Measurements from ENCODE around the gene ARHGAP26.

ARHGAP26 gene

GRCh38 chr5:143177263-143177983 lies 407.2 kb downstream of the ARHGAP26 start:
- no peak for DNase-seq

GRCh38 chr5:143179126-143179740 lies 409.1 kb downstream of the ARHGAP26 start:
- no peak for DNase-seq

GRCh38 chr5:143180751-143181150 lies 410.6 kb downstream of the ARHGAP26 start:
- DNase-seq, result no peak

- no peak for DNase-seq
These were observed 411.0 kb downstream of the ARHGAP26 start for GRCh38 chr5:143181173-143181572.

GRCh38 chr5:143182106-143182505 lies 411.9 kb downstream of the ARHGAP26 start:
- DNase-seq, result no peak

GRCh38 chr5:143182901-143183820 lies 413.0 kb downstream of the ARHGAP26 start:
- peak; percentile 56 for DNase-seq

- DNase-seq, result no peak
These were observed 413.8 kb downstream of the ARHGAP26 start for GRCh38 chr5:143183989-143184388.

GRCh38 chr5:143186623-143187022 lies 416.4 kb downstream of the ARHGAP26 start:
- DNase-seq, result no peak

DNA sequence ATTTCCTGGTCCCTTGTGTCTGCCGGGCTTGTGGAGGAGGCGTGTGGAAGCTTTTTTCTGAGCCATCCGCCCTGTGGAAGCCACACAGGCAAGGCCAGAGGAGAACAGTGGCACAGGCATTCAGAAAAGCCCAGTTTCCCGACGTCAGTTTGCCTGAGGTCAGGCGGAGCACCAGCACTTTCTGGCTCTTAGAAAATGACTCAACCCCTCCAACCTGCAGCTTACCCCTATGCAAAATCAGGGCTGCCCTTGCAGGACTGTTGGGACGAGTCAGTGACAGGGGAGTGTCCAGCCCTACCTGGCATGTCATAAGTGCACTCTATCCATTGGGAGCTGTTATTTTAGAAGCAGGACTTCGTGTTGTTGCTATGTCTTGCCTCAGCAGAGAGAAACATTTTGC lies 417.3 kb downstream of the ARHGAP26 start:
- no peak for DNase-seq

- DNase-seq, result no peak
These were observed 417.9 kb downstream of the ARHGAP26 start for GRCh38 chr5:143188083-143188482.

DNA sequence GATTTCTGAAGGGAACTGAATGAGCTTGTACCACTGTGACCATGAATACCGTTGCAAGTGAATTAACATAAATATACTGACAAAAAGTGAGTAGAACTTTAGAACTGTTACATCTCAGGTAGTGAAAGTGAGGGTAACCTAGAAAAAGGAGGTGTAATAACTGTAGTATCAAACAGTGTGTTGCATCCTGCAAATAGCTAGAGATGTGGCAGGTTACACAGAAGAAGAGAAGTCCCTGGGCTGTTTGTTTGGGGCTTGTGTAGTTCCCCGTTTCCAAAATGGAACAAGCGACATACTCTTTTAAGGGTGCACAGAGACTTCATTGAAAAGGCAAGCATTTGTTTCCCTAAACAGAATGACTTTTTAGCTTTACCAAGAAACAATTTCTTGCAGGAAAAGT lies 418.5 kb downstream of the ARHGAP26 start:
- DNase-seq, result no peak

- DNase-seq, result no peak
These were observed 420.2 kb downstream of the ARHGAP26 start for GRCh38 chr5:143190260-143190810.

GRCh38 chr5:143191720-143192119 lies 421.5 kb downstream of the ARHGAP26 start:
- no peak for DNase-seq

GRCh38 chr5:143192191-143192900 lies 422.2 kb downstream of the ARHGAP26 start:
- DNase-seq, result no peak

- DNase-seq, result no peak
These were observed 424.0 kb downstream of the ARHGAP26 start for GRCh38 chr5:143194206-143194605.

- no peak for DNase-seq
These were observed 424.5 kb downstream of the ARHGAP26 start for GRCh38 chr5:143194713-143195112.

DNA sequence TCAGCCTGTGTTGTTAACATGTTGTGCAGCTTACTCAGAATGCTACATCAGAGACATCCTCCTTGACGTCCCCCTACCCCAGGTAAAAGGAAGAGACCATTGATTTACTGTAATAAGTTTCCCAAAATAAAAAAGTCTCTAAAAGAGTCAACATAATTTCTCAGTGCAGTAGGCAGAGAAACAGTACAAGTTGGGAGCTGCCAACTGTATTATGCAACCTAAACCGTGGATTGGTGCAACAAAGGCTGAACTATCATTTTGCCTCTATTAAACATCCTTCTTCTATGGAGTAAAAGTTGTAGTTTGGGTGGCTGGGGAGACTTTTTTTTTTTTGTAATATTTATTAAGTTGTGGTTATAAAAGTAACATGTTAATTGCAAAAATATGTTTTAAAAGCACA lies 425.3 kb downstream of the ARHGAP26 start:
- DNase-seq, result no peak

DNA sequence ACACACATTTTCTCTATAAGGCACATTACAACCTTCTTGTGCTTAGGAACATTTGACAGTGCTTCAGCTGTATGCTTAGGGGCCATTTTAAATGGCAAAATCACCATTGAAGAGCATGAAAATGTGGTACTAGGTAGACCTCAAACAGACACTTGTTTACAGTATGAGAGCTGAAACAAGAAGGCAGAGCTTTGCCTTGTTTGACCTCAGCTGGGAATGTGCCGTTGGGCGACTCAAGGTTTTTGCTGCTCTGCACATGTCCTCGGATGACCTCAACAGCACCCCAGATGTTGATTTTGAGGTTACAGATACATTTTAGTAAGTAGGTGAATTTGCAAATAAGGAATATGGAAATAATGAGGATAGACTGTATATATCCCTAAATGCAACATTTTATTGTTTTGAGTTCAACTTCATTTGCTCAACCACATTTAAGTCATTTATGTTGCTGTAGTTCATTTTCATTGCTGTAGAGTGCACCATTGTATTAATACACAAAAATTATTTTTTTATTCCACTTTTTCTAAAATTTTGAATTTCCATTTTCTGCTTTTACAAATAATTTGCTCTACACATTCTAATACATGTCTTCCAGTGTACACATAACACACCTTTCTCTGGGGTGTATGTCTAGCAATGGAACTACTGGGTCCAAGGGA lies 426.6 kb downstream of the ARHGAP26 start:
- no peak for DNase-seq

DNA sequence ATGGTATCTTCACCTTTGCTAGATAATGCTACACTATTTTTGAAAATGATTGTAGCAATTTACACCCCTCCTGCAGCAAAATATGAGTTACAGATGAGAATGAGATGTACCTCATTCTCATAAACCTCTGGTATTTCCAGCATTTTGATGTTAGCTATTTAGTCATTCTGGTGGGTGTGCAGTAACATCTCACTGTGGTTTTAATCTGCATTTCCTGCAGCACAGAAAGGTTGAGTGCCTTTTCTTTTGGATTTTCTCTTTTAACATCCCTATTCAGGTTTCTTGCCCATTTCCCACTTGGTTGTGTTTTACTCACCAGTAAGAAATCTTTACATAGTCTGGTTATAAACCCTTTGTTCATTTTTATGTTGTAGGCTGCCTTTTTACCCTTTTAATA lies 427.1 kb downstream of the ARHGAP26 start:
- DNase-seq, result no peak

GRCh38 chr5:143198332-143198731 lies 428.2 kb downstream of the ARHGAP26 start:
- no peak for DNase-seq

- DNase-seq, result no peak
These were observed 429.0 kb downstream of the ARHGAP26 start for GRCh38 chr5:143199161-143199560.

DNA sequence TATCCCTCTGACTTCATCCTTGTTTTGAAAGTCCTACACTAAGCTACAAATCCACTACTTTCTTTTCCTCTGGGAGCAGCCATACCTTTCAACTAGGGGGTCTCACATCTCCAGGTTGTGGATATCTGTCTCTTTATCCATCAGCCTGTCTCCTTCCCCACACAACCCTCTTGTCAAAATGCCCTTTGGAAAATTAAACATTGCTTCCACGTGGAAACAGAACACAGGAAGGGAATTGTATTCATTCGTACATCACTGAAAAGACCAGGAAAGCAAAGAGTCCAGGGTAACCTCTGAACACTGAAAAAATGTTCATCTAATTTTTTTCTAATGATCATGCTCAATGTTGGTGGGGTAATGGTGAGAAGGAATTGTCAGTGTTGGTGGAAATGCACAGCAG lies 429.7 kb downstream of the ARHGAP26 start:
- DNase-seq, result no peak

All from CD4-positive, alpha-beta T cell treated with Interleukin-4 for 4 hours (primary cell).